K562 (cell line): ENCODE measurements around the gene LPIN3. TPM values are rescaled to one million over a fixed set of nuclear protein-coding genes. Genes with fewer than 3 reads are reported as not detected.

Experiments used
- ATAC-seq: fragments of 200-7000 bp; cut with Tn5 transposase; 3 replicates; pipeline ENCODE4 v1.9.1; 2020; ENCODE audit warnings: moderate library complexity
- BruUV-seq: library from RNA; stranded (reverse); fragments of 400-500 nt; replicated peaks from 2 replicates; lab custom pipeline; 2021; lab: Mats Ljungman, UMichigan
- CTCF ChIA-PET: fragments of 300-600 bp; formaldehyde crosslinking; extraction: SDS; loops from one replicate; lab custom pipeline; 2021; ENCODE audit warnings: low intra/inter-chr PET ratio; lab: Yijun Ruan, JAX
- POLR2A ChIA-PET: fragments of 300-600, 350-650 bp; sonication (Branson Sonifier 250); formaldehyde crosslinking; extraction: SDS; loops from one replicate; lab custom pipeline; 2021; ENCODE audit warnings: antibody characterized with exemption, inconsistent platforms; lab: Yijun Ruan, JAX
- DNase-seq, 4 experiments: peaks; one replicate each; pipeline versions ENCODE4 v3.0.0 to v3.0.0-alpha.2; 2011 to 2018; ENCODE audit warnings: low spot score in 3 of 4, mixed read lengths in 3 of 4; ENCODE audit errors: extremely low read depth in 1 of 4
- FAIRE-seq: peaks from 2 replicates; lab custom pipeline; 2011; peaks lifted over from hg19 to GRCh38; lab: Jason Lieb, UNC
- H2AFZ ChIP-seq: 2 replicates; pipeline ENCODE4 v1.6.0; 2011; ENCODE audit warnings: low read depth, low read length, control low read depth, inconsistent platforms
- H3K27ac ChIP-seq: fragments of 200-600 bp; 3 replicates; pipeline ENCODE4 v1.8.0; 2011; ENCODE audit warnings: low read depth, mild to moderate bottlenecking, control low read depth, inconsistent platforms, low read length, moderate library complexity, mixed read lengths; ENCODE audit errors: extremely low read depth
- H3K27me3 ChIP-seq, 2 experiments: fragments of 300-600 bp in 1 of 2; 2 replicates in 1 of 2; 3 replicates in 1 of 2; pipeline versions ENCODE4 v1.6.0 to v1.8.0; 2011; ENCODE audit warnings: inconsistent platforms in 2 of 2, low read length in 2 of 2, mild to moderate bottlenecking in 1 of 2, mixed read lengths in 1 of 2, moderate library complexity in 1 of 2; ENCODE audit not compliant: control insufficient read depth in 2 of 2, insufficient read depth in 2 of 2
- H3K36me3 ChIP-seq: fragments of 300-600 bp; 3 replicates; pipeline ENCODE4 v1.8.0; 2011; ENCODE audit warnings: mild to moderate bottlenecking, low read length, inconsistent platforms; ENCODE audit not compliant: control insufficient read depth, insufficient read depth
- H3K4me1 ChIP-seq, 2 experiments: fragments of 200-600 bp in 1 of 2; replicated peaks in 1 of 2; 2 replicates in 1 of 2; 3 replicates in 1 of 2; pipeline versions ENCODE4 v1.5.1 to v1.8.0; 2011; ENCODE audit warnings: inconsistent platforms in 2 of 2, low read length in 2 of 2, mild to moderate bottlenecking in 1 of 2, mixed read lengths in 1 of 2, moderate library complexity in 1 of 2; ENCODE audit not compliant: control insufficient read depth in 2 of 2, insufficient read depth in 2 of 2
- H3K4me2 ChIP-seq: 2 replicates; pipeline ENCODE4 v1.6.1; 2011; ENCODE audit warnings: low read length, control low read depth, inconsistent platforms, mixed read lengths; ENCODE audit not compliant: insufficient read depth
- H3K4me3 ChIP-seq: fragments of 200-600 bp; sonication (generic), shearing (Covaris generic); 2 replicates; pipeline ENCODE4 v1.5.1; 2016; ENCODE audit warnings: control low read depth, inconsistent platforms
- H3K79me2 ChIP-seq: fragments of 200-600 bp; 3 replicates; pipeline ENCODE4 v1.8.0; 2011; ENCODE audit warnings: low read length, inconsistent platforms; ENCODE audit not compliant: control insufficient read depth, insufficient read depth
- H3K9ac ChIP-seq, 2 experiments: 2 replicates each; pipeline versions ENCODE4 v1.6.0 to v1.6.1; 2011; ENCODE audit warnings: low read depth in 2 of 2, low read length in 2 of 2, control low read depth in 1 of 2, inconsistent platforms in 1 of 2, mild to moderate bottlenecking in 1 of 2, mixed read lengths in 1 of 2; ENCODE audit not compliant: insufficient read depth in 1 of 2
- H3K9me1 ChIP-seq: one replicate; pipeline ENCODE4 v1.6.0; 2011; ENCODE audit warnings: inconsistent platforms, mild to moderate bottlenecking, low read length, moderate library complexity; ENCODE audit not compliant: control insufficient read depth, insufficient read depth
- H3K9me3 ChIP-seq: replicated peaks from 2 replicates; pipeline ENCODE4 v1.5.1; 2011; ENCODE audit warnings: low read depth, low read length, inconsistent platforms; ENCODE audit not compliant: control insufficient read depth, insufficient read depth
- H4K20me1 ChIP-seq: replicated peaks from 2 replicates; pipeline ENCODE4 v1.6.1; 2011; ENCODE audit warnings: low read length, inconsistent platforms, mixed read lengths; ENCODE audit not compliant: control insufficient read depth, insufficient read depth
- ADNP ChIP-seq: fragments of 200-800 bp; sonication (Bioruptor generic); IDR thresholded peaks from 2 replicates; pipeline ENCODE4 v1.6.1; 2016; ENCODE audit warnings: missing genetic modification characterization, missing compliant biosample characterization
- C11orf30 ChIP-seq: fragments of 450-650 bp; IDR thresholded peaks from 2 replicates; pipeline ENCODE4 v1.6.1; 2016; ENCODE audit warnings: low read depth, mild to moderate bottlenecking
- FOXJ2 ChIP-seq: fragments of 200-800 bp; sonication (Bioruptor generic); IDR thresholded peaks from 2 replicates; pipeline ENCODE4 v1.6.1; 2016; ENCODE audit warnings: missing genetic modification characterization, missing compliant biosample characterization
- MNT ChIP-seq, 2 experiments: fragments of 450-650 bp; conservative IDR thresholded peaks; 2 replicates each; pipeline ENCODE4 v1.6.1; 2017; ENCODE audit warnings: mild to moderate bottlenecking in 2 of 2, moderate library complexity in 2 of 2
- NR2F6 ChIP-seq: fragments of 450-650 bp; formaldehyde crosslinking; IDR thresholded peaks from 2 replicates; pipeline ENCODE4 v1.4.0; 2020; ENCODE audit warnings: mild to moderate bottlenecking
- SMARCA4 ChIP-seq: fragments of 450-650 bp; IDR thresholded peaks from 2 replicates; pipeline ENCODE4 v1.6.1; 2016
- TAF9B ChIP-seq: fragments of 450-650 bp; IDR thresholded peaks from 2 replicates; pipeline ENCODE4 v1.6.1; 2018; ENCODE audit warnings: mild to moderate bottlenecking; ENCODE audit not compliant: partially characterized antibody
- ZKSCAN3 ChIP-seq: fragments of 250-450 bp; sonication (Bioruptor Pico); IDR thresholded peaks from 2 replicates; pipeline ENCODE4 v1.4.0; 2020
- WGBS: fragments of 100-300 bp; shearing (Covaris generic); methylation state at CpG from one replicate; pipeline ENCODE4 v1.1.6; 2016; ENCODE audit warnings: low coverage, mixed read lengths; ENCODE audit not compliant: insufficient coverage; ENCODE audit errors: missing lambda C conversion rate; 5-methylcytosine and 5-hydroxymethylcytosine counted together
- in situ Hi-C: fragments of 300-500 bp; cut with MboI; formaldehyde crosslinking; loops from 4 replicates; pipeline ENCODE4 v1.15.0; 2018; ENCODE audit warnings: inconsistent platforms, mixed read lengths
- intact Hi-C: fragments of 100-400 bp; cut with micrococcal nuclease; formaldehyde crosslinking; loops from 2 replicates; pipeline ENCODE4 v1.14.2; 2022
- polyA plus RNA-seq, 8 experiments: library from polyadenylated mRNA; depleted of rRNA in 4 of 8; stranded (reverse) in 5 of 8; unstranded in 3 of 8; fragments of >200 nt; fragmentation: Nextera tagmentation in 2 of 8; fragmentation: Illumina TruSeq in 1 of 8; extraction: Ambion mirVana in 2 of 8; extraction: Trizol in 1 of 8; gene quantifications; 2 replicates each; pipeline versions ENCODE4 v1.2.1 to v1.2.3, GENCODE V29; 2011 to 2014; ENCODE audit warnings: inconsistent platforms in 1 of 8, missing spikeins in 1 of 8
- total RNA-seq, 7 experiments: library from RNA; depleted of rRNA in 6 of 7; stranded (reverse); fragments of >200 nt in 6 of 7; fragmentation: Illumina TruSeq in 2 of 7; extraction: Trizol in 2 of 7; gene quantifications; 2 replicates each; pipeline versions ENCODE4 v1.2.1 to v1.2.3, GENCODE V29; 2011 to 2021; ENCODE audit warnings: low replicate concordance in 1 of 7
- TF ChIP-seq, protein P1 (sequence below), 3 experiments: IDR thresholded peaks in 2 of 3; conservative IDR thresholded peaks in 1 of 3; 2 replicates each; pipeline ENCODE4 v1.5.1; 2011 to 2012; ENCODE audit warnings: low read length in 3 of 3, mild to moderate bottlenecking in 3 of 3, control low read depth in 2 of 3, improper control_type of control experiment in 1 of 3, inconsistent platforms in 1 of 3, low read depth in 1 of 3, mixed read lengths in 1 of 3, moderate library complexity in 1 of 3; ENCODE audit not compliant: insufficient read depth in 2 of 3
- TF ChIP-seq, protein P2 (sequence below): sonication (generic); formaldehyde crosslinking; IDR thresholded peaks from 2 replicates; pipeline ENCODE4 v1.9.0; 2022; ENCODE audit warnings: mild to moderate bottlenecking, missing genetic modification reagents

Gene LPIN3
- total and polyA plus RNA-seq, 9 of the 15 experiments (the other 6 are each of a cell fraction or from before 2014, with no cell fraction given), result 2.2 to 10.4 (median 5.9) TPM

GRCh38 chr20:41357424-41358163 is 17.0 kb downstream of the LPIN3 start (continued):
- TF ChIP-seq SMARCA4 (no peak), C11orf30 (no peak)

- Histone ChIP-seq H2AFZ (no peak overlapping the region), H3K36me3 (no peaks in the 10 kb centered on the region; the same call in 2 of the 3 replicates), H3K4me2 (no peak overlapping the region)
- in situ Hi-C loops, result no loop called here
- no TSS peak for BruUV-seq
- TF ChIP-seq ADNP (tag) (no peak), FOXJ2 (tag) (no peak), ZKSCAN3 (CRISPR knock-in tag) (no peak), MNT (conservative IDR thresholded peaks at IDR 0.05) (no peak), TAF9B (no peak), NR2F6 (CRISPR knock-in tag) (no peak)
- TF ChIP-seq, protein P1, sequence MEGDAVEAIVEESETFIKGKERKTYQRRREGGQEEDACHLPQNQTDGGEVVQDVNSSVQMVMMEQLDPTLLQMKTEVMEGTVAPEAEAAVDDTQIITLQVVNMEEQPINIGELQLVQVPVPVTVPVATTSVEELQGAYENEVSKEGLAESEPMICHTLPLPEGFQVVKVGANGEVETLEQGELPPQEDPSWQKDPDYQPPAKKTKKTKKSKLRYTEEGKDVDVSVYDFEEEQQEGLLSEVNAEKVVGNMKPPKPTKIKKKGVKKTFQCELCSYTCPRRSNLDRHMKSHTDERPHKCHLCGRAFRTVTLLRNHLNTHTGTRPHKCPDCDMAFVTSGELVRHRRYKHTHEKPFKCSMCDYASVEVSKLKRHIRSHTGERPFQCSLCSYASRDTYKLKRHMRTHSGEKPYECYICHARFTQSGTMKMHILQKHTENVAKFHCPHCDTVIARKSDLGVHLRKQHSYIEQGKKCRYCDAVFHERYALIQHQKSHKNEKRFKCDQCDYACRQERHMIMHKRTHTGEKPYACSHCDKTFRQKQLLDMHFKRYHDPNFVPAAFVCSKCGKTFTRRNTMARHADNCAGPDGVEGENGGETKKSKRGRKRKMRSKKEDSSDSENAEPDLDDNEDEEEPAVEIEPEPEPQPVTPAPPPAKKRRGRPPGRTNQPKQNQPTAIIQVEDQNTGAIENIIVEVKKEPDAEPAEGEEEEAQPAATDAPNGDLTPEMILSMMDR (IDR thresholded peaks at IDR 0.05 in 2 of 3, conservative IDR thresholded peaks at IDR 0.05 in 1 of 3; ENCODE audit: insufficient read depth in 2 of 3, low read depth in 1 of 3, low read length in 3 of 3), result 0 out of 6 replicates have a peak, but pooled peaks of 1 of the 3 experiments have one; percentile 6
- TF ChIP-seq, protein P2, sequence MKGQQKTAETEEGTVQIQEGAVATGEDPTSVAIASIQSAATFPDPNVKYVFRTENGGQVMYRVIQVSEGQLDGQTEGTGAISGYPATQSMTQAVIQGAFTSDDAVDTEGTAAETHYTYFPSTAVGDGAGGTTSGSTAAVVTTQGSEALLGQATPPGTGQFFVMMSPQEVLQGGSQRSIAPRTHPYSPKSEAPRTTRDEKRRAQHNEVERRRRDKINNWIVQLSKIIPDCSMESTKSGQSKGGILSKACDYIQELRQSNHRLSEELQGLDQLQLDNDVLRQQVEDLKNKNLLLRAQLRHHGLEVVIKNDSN, result no peak
- TF ChIP-seq, all 486 proteins: peak for 1
- no peaks in the 10 kb centered on the region for H3K9me3 ChIP-seq
- H3K9me1 ChIP-seq, result no peaks in the 10 kb centered on the region
- peaks cover 6 to 18% of the 10 kb centered on the region in 2 experiments; a peak in 3 of 5 replicates for H3K27me3 ChIP-seq
- no peak for FAIRE-seq
- no peak overlapping the region for H3K4me3 ChIP-seq
- no peaks in the 10 kb centered on the region for H3K79me2 ChIP-seq
- intact Hi-C loops, result no loop called here
- no peak for ATAC-seq
- H3K27ac ChIP-seq, result no peak overlapping the region
- POLR2A ChIA-PET, result interaction anchor here (0.6 kb wide), 2 partner anchors 250 to 319 kb away, joined by 3 read pairs; no protein-coding TSS in a partner anchor
- peaks cover 14% of the 10 kb centered on the region for H4K20me1 ChIP-seq
- H3K4me1 ChIP-seq, result peaks cover 0 to 21% of the 10 kb centered on the region in 2 experiments; a peak in 1 of 5 replicates
- no peak for DNase-seq
- H3K9ac ChIP-seq, result 0 out of 4 replicates have a peak overlapping the region, but pooled peaks of 1 of the 2 experiments have one; percentile 45
- CTCF ChIA-PET, result no interaction called here
- 61% methylated on average over 8 of the region's 9 CpGs for WGBS
Measured at GRCh38 chr20:41358230-41358629, 17.6 kb downstream of the LPIN3 start.
